Body of pancreas (tissue), 4 donors: Measurements from ENCODE around the gene FBXO11.

ENCODE experiments used
- POLR2A ChIP-seq, 3 donors: fragments of 450-650 bp; IDR thresholded peaks; one replicate each; pipeline ENCODE4 v1.6.1; 2016; ENCODE audit warnings: antibody characterized with exemption in 3 of 3, mild to moderate bottlenecking in 2 of 3
- TF ChIP-seq, protein P1 (sequence below), 7 experiments: fragments of 450-650 bp in 4 of 7; fragments of 200-600 bp in 3 of 7; sonication (generic) in 3 of 7; IDR thresholded peaks; one replicate each; pipeline ENCODE4 v1.5.1; 2016 to 2019; ENCODE audit warnings: antibody characterized with exemption in 7 of 7

- TF ChIP-seq, protein P1, sequence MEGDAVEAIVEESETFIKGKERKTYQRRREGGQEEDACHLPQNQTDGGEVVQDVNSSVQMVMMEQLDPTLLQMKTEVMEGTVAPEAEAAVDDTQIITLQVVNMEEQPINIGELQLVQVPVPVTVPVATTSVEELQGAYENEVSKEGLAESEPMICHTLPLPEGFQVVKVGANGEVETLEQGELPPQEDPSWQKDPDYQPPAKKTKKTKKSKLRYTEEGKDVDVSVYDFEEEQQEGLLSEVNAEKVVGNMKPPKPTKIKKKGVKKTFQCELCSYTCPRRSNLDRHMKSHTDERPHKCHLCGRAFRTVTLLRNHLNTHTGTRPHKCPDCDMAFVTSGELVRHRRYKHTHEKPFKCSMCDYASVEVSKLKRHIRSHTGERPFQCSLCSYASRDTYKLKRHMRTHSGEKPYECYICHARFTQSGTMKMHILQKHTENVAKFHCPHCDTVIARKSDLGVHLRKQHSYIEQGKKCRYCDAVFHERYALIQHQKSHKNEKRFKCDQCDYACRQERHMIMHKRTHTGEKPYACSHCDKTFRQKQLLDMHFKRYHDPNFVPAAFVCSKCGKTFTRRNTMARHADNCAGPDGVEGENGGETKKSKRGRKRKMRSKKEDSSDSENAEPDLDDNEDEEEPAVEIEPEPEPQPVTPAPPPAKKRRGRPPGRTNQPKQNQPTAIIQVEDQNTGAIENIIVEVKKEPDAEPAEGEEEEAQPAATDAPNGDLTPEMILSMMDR (IDR thresholded peaks at IDR 0.05), result no peak
- TF ChIP-seq POLR2A (IDR thresholded peaks at IDR 0.05), result no peak
These were observed 95.4 kb downstream of the FBXO11 start for GRCh38 chr2:47810850-47811249.
